Astrocyte (in vitro differentiated cells and primary cell): ENCODE results near the gene CACNG1. TPM values are rescaled to one million over a fixed set of nuclear protein-coding genes. Genes with fewer than 3 reads are reported as not detected.
"Not testable (repeated sequence)": the region's sequence is repeated elsewhere in the genome, so short reads cannot be mapped to it uniquely, and the experiment has no call there.

ENCODE experiments used
- DNase-seq: peaks from one replicate; pipeline ENCODE4 v3.0.0-alpha.2; 2010; ENCODE audit warnings: low read depth
- FAIRE-seq: peaks from 2 replicates; lab custom pipeline; 2011; peaks lifted over from hg19 to GRCh38; lab: Jason Lieb, UNC
- H2AFZ ChIP-seq: 2 replicates; pipeline ENCODE4 v1.6.0; 2012; ENCODE audit warnings: low read depth, low read length, inconsistent platforms
- H3K27ac ChIP-seq: 2 replicates; pipeline ENCODE4 v1.5.1; 2011; ENCODE audit warnings: low read depth, low read length, inconsistent platforms
- H3K27me3 ChIP-seq: 2 replicates; pipeline ENCODE4 v1.6.0; 2011; ENCODE audit warnings: low read length, inconsistent platforms; ENCODE audit not compliant: insufficient read depth
- H3K36me3 ChIP-seq: 2 replicates; pipeline ENCODE4 v1.5.1; 2011; ENCODE audit warnings: low read length, inconsistent platforms; ENCODE audit not compliant: insufficient read depth
- H3K4me1 ChIP-seq: 2 replicates; pipeline ENCODE4 v1.5.1; 2011; ENCODE audit warnings: low read length, inconsistent platforms; ENCODE audit not compliant: insufficient read depth
- H3K4me2 ChIP-seq: 2 replicates; pipeline ENCODE4 v1.6.0; 2012; ENCODE audit warnings: low read length, inconsistent platforms
- H3K4me3 ChIP-seq: 2 replicates; pipeline ENCODE4 v1.5.1; 2011; ENCODE audit warnings: low read depth, mild to moderate bottlenecking, low read length, inconsistent platforms; ENCODE audit not compliant: insufficient read depth
- H3K79me2 ChIP-seq: 2 replicates; pipeline ENCODE4 v1.6.0; 2012; ENCODE audit warnings: mild to moderate bottlenecking, low read length, inconsistent platforms; ENCODE audit not compliant: insufficient read depth
- H3K9ac ChIP-seq: 2 replicates; pipeline ENCODE4 v1.6.0; 2012; ENCODE audit warnings: mild to moderate bottlenecking, low read length, inconsistent platforms
- H3K9me3 ChIP-seq: 2 replicates; pipeline ENCODE4 v1.5.1; 2012; ENCODE audit warnings: low read depth, mild to moderate bottlenecking, low read length, inconsistent platforms; ENCODE audit not compliant: insufficient read depth
- H4K20me1 ChIP-seq: 2 replicates; pipeline ENCODE4 v1.6.0; 2012; ENCODE audit warnings: low read length, inconsistent platforms; ENCODE audit not compliant: insufficient read depth
- H3K27ac Mint-ChIP-seq: one replicate; pipeline ENCODE4 v1.8.0; 2021; ENCODE audit warnings: mild to moderate bottlenecking, mixed read lengths; ENCODE audit not compliant: unreplicated experiment
- H3K27me3 Mint-ChIP-seq: one replicate; pipeline ENCODE4 v1.8.0; 2021; ENCODE audit warnings: low read depth, mixed read lengths; ENCODE audit not compliant: unreplicated experiment
- H3K36me3 Mint-ChIP-seq: one replicate; pipeline ENCODE4 v1.8.0; 2021; ENCODE audit warnings: low read depth, mixed read lengths; ENCODE audit not compliant: unreplicated experiment
- H3K4me1 Mint-ChIP-seq: one replicate; pipeline ENCODE4 v1.8.0; 2021; ENCODE audit warnings: low read depth, mixed read lengths; ENCODE audit not compliant: unreplicated experiment
- H3K4me3 Mint-ChIP-seq: one replicate; pipeline ENCODE4 v1.8.0; 2021; ENCODE audit warnings: mild to moderate bottlenecking, moderate library complexity, mixed read lengths; ENCODE audit not compliant: unreplicated experiment
- H3K9me3 Mint-ChIP-seq: one replicate; pipeline ENCODE4 v1.8.0; 2021; ENCODE audit warnings: mild to moderate bottlenecking, mixed read lengths; ENCODE audit not compliant: unreplicated experiment
- EZH2 ChIP-seq: IDR thresholded peaks from 2 replicates; pipeline ENCODE4 v1.6.1; 2012; ENCODE audit warnings: mild to moderate bottlenecking, low read length, inconsistent platforms; ENCODE audit not compliant: insufficient read depth
- total RNA-seq: library from RNA; stranded (reverse); gene quantifications from 2 replicates; pipeline ENCODE4 v1.2.1, GENCODE V29; 2021
- TF ChIP-seq, protein P1 (sequence below): IDR thresholded peaks from 2 replicates; pipeline ENCODE4 v1.5.1; 2011; ENCODE audit warnings: low read depth, mild to moderate bottlenecking, inconsistent platforms, low read length, moderate library complexity; ENCODE audit not compliant: insufficient read depth

The CACNG1 gene
- total RNA-seq, 1 donor from 2014 or later, result not detected

DNA sequence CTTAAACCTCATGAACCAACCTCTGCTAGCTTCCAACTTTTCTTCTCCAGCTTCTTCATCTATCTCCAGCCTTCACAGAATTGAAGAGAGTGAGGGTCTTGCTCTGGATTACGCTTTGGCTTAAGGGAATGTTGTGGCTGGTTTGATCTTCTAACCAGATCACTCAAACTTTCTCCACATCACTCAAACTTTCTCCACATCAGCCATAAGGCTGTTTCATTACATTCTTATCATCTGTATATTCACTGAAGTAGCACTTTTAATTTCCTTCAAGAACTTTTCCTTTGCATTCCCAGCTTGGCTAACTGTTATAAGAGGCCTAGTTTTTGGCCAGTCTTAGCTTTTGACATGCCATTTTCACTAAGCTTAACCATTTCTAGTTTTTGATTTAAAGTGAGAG, 52.3 kb downstream of the CACNG1 start:
- Histone ChIP-seq H3K9ac (no peak overlapping the region), H4K20me1 (peaks cover 6% of the 10 kb centered on the region), H3K4me2 (peak overlapping the region; percentile 19), H3K36me3 (no peaks in the 10 kb centered on the region), H3K27me3 (no peaks in the 10 kb centered on the region), H3K79me2 (peaks cover 31% of the 10 kb centered on the region), H3K27ac (peak overlapping the region; percentile 12), H3K4me3 (no peak overlapping the region), H3K4me1 (peaks cover 6% of the 10 kb centered on the region), H2AFZ (no peak overlapping the region), H3K9me3 (no peaks in the 10 kb centered on the region)
- FAIRE-seq (no peak), DNase-seq (no peak)
- H3K4me3 Mint-ChIP-seq, result no peak overlapping the region
- TF ChIP-seq EZH2, result no peak
- TF ChIP-seq, protein P1, sequence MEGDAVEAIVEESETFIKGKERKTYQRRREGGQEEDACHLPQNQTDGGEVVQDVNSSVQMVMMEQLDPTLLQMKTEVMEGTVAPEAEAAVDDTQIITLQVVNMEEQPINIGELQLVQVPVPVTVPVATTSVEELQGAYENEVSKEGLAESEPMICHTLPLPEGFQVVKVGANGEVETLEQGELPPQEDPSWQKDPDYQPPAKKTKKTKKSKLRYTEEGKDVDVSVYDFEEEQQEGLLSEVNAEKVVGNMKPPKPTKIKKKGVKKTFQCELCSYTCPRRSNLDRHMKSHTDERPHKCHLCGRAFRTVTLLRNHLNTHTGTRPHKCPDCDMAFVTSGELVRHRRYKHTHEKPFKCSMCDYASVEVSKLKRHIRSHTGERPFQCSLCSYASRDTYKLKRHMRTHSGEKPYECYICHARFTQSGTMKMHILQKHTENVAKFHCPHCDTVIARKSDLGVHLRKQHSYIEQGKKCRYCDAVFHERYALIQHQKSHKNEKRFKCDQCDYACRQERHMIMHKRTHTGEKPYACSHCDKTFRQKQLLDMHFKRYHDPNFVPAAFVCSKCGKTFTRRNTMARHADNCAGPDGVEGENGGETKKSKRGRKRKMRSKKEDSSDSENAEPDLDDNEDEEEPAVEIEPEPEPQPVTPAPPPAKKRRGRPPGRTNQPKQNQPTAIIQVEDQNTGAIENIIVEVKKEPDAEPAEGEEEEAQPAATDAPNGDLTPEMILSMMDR, result no peak
- H3K4me1 Mint-ChIP-seq, result peaks cover 26% of the 10 kb centered on the region
- no peak overlapping the region for H3K27ac Mint-ChIP-seq
- H3K27me3 Mint-ChIP-seq, result no peaks in the 10 kb centered on the region
- peaks cover 5% of the 10 kb centered on the region for H3K36me3 Mint-ChIP-seq
- no peaks in the 10 kb centered on the region for H3K9me3 Mint-ChIP-seq

DNA sequence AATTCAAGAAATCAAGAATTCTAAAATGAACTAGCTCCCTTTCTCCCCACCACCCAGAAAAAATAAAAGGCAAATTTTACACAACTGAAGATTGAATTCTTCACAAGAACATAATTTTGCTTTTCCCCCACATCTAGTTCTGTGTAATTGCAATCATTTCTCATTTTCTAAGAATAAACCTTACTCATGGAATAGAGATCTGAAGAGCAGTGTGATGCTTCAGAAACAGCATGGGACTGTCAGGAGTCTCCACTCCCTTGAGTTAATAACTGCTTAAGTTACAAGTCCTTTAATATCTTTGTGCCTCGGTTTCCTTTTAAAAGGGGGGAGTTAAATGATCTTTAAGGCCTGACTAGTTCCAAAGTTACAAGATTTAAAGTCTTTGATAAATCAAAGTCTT, 53.7 kb downstream of the CACNG1 start:
- H3K36me3 Mint-ChIP-seq, result peaks cover 5% of the 10 kb centered on the region
- Histone ChIP-seq H3K27me3 (no peaks in the 10 kb centered on the region), H3K4me2 (no peak overlapping the region), H3K36me3 (no peaks in the 10 kb centered on the region), H3K4me3 (no peak overlapping the region), H3K9ac (no peak overlapping the region), H3K9me3 (no peaks in the 10 kb centered on the region), H3K27ac (no peak overlapping the region), H3K4me1 (peaks cover 6% of the 10 kb centered on the region), H4K20me1 (peaks cover 11% of the 10 kb centered on the region), H2AFZ (no peak overlapping the region), H3K79me2 (peaks cover 33% of the 10 kb centered on the region)
- TF ChIP-seq, protein P1, result no peak
- TF ChIP-seq EZH2, result no peak
- no peaks in the 10 kb centered on the region for H3K27me3 Mint-ChIP-seq
- no peaks in the 10 kb centered on the region for H3K9me3 Mint-ChIP-seq
- H3K4me3 Mint-ChIP-seq, result no peak overlapping the region
- H3K27ac Mint-ChIP-seq, result no peak overlapping the region
- FAIRE-seq (no peak), DNase-seq (no peak)
- peaks cover 30% of the 10 kb centered on the region for H3K4me1 Mint-ChIP-seq

DNA sequence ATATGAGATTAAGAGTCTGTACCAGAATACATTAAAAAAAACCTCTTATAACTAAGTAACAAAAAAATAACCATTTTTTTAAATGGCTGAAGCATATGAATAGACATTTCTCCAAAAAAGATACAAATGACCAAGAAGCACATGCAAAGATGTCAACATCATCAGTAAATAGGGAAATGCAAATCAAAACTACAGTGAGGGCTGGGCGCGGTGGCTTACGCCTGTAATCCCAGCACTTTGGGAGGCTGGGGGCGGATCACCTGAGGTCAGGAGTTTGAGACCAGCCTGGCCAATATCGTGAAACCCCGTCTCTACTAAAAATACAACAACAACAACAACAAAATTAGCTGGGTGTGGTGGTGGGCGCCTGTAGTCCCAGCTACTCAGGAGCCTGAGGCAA, 60.3 kb downstream of the CACNG1 start:
- H3K4me1 Mint-ChIP-seq, result peaks cover 19% of the 10 kb centered on the region
- not testable (repeated sequence) for H3K9ac ChIP-seq, DNase-seq, H3K27me3 Mint-ChIP-seq, H3K27me3 ChIP-seq, H3K27ac Mint-ChIP-seq, H2AFZ ChIP-seq, H3K4me3 ChIP-seq, H3K27ac ChIP-seq, H3K9me3 ChIP-seq, H3K9me3 Mint-ChIP-seq, FAIRE-seq, H3K4me3 Mint-ChIP-seq, H3K4me2 ChIP-seq, H3K4me1 ChIP-seq
- peaks cover 15% of the 10 kb centered on the region for H3K36me3 Mint-ChIP-seq
- Histone ChIP-seq H4K20me1 (peaks cover 11% of the 10 kb centered on the region), H3K79me2 (peaks cover 19% of the 10 kb centered on the region), H3K36me3 (peaks cover 19% of the 10 kb centered on the region)
